SK-N-SH treated with all-trans-retinoic acid at 6 μM for 48 hours (cell line): ENCODE results near the gene HIVEP2.

Source experiments
- ATAC-seq: fragments of 200-7000 bp; cut with Tn5 transposase; 3 replicates; pipeline ENCODE4 v1.9.1; 2020; ENCODE audit warnings: mild to moderate bottlenecking, moderate library complexity
- ARNTL ChIP-seq: fragments of 450-650 bp; formaldehyde crosslinking; IDR thresholded peaks from 2 replicates; pipeline ENCODE4 v1.5.0; 2020; ENCODE audit warnings: low read depth, mild to moderate bottlenecking, moderate library complexity, borderline replicate concordance
- BACH2 ChIP-seq: fragments of 250-450 bp; sonication (Bioruptor Pico); IDR thresholded peaks from 2 replicates; pipeline ENCODE4 v1.9.0; 2021; ENCODE audit warnings: mild to moderate bottlenecking, borderline replicate concordance
- CREB5 ChIP-seq: fragments of 250-450 bp; sonication (Bioruptor Pico); IDR thresholded peaks from 2 replicates; pipeline ENCODE4 v1.5.1; 2020; ENCODE audit warnings: low read depth, mild to moderate bottlenecking, moderate library complexity
- ESRRG ChIP-seq: fragments of 250-450 bp; sonication (Bioruptor Pico); IDR thresholded peaks from 2 replicates; pipeline ENCODE4 v1.6.1; 2021; ENCODE audit warnings: mild to moderate bottlenecking
- GLIS3 ChIP-seq: fragments of 250-450 bp; sonication (Bioruptor Pico); IDR thresholded peaks from 2 replicates; pipeline ENCODE4 v1.5.0; 2020; ENCODE audit warnings: mild to moderate bottlenecking, moderate library complexity
- OSR1 ChIP-seq: fragments of 250-450 bp; sonication (Bioruptor Pico); IDR thresholded peaks from 2 replicates; pipeline ENCODE4 v1.8.0; 2022; ENCODE audit warnings: moderate library complexity, mild to moderate bottlenecking, inconsistent platforms
- PATZ1 ChIP-seq: fragments of 250-450 bp; sonication (Bioruptor Pico); IDR thresholded peaks from 2 replicates; pipeline ENCODE4 v1.8.0; 2020; ENCODE audit warnings: mild to moderate bottlenecking, moderate library complexity, borderline replicate concordance
- PPARA ChIP-seq: fragments of 250-450 bp; sonication (Bioruptor Pico); IDR thresholded peaks from 2 replicates; pipeline ENCODE4 v1.5.0; 2020; ENCODE audit warnings: mild to moderate bottlenecking, borderline replicate concordance
- RARB ChIP-seq: fragments of 250-450 bp; sonication (Bioruptor Pico); IDR thresholded peaks from 2 replicates; pipeline ENCODE4 v1.8.0; 2021; ENCODE audit warnings: mild to moderate bottlenecking, moderate library complexity
- TCF4 ChIP-seq: fragments of 250-450 bp; sonication (Bioruptor Pico); IDR thresholded peaks from 2 replicates; pipeline ENCODE4 v1.8.0; 2021; ENCODE audit warnings: mild to moderate bottlenecking, moderate library complexity, borderline replicate concordance
- TOX ChIP-seq: fragments of 250-450 bp; sonication (Bioruptor Pico); IDR thresholded peaks from 2 replicates; pipeline ENCODE4 v1.8.0; 2021; ENCODE audit warnings: mild to moderate bottlenecking, moderate library complexity, borderline replicate concordance
- TSHZ2 ChIP-seq: fragments of 250-450 bp; sonication (Bioruptor Pico); IDR thresholded peaks from 2 replicates; pipeline ENCODE4 v1.5.0; 2020; ENCODE audit warnings: mild to moderate bottlenecking, moderate library complexity
- ZC3H10 ChIP-seq: fragments of 250-450 bp; sonication (Bioruptor Pico); IDR thresholded peaks from 2 replicates; pipeline ENCODE4 v1.5.1; 2021; ENCODE audit warnings: mild to moderate bottlenecking, moderate library complexity
- ZFP3 ChIP-seq: fragments of 250-450 bp; sonication (Bioruptor Pico); IDR thresholded peaks from 2 replicates; pipeline ENCODE4 v1.5.0; 2020; ENCODE audit warnings: mild to moderate bottlenecking, moderate library complexity
- ZFP30 ChIP-seq: fragments of 450-650 bp; formaldehyde crosslinking; IDR thresholded peaks from 2 replicates; pipeline ENCODE4 v1.5.0; 2022; ENCODE audit warnings: mild to moderate bottlenecking, moderate library complexity
- ZNF565 ChIP-seq: fragments of 450-650 bp; formaldehyde crosslinking; conservative IDR thresholded peaks from 2 replicates; pipeline ENCODE4 v1.5.0; 2020; ENCODE audit warnings: low read depth, mild to moderate bottlenecking, moderate library complexity
- ZNF70 ChIP-seq: fragments of 450-650 bp; formaldehyde crosslinking; IDR thresholded peaks from 2 replicates; pipeline ENCODE4 v1.5.0; 2020; ENCODE audit warnings: mild to moderate bottlenecking, moderate library complexity
- ZNF8 ChIP-seq: fragments of 450-650 bp; formaldehyde crosslinking; IDR thresholded peaks from 2 replicates; pipeline ENCODE4 v1.5.0; 2020; ENCODE audit warnings: mild to moderate bottlenecking, moderate library complexity
- TF ChIP-seq, protein P1 (sequence below): fragments of 250-450 bp; sonication (Bioruptor Pico); IDR thresholded peaks from 2 replicates; pipeline ENCODE4 v1.8.0; 2021; ENCODE audit warnings: low read depth, mild to moderate bottlenecking, moderate library complexity, borderline replicate concordance
- TF ChIP-seq, protein P2 (sequence below): fragments of 250-450 bp; sonication (Bioruptor Pico); IDR thresholded peaks from 2 replicates; pipeline ENCODE4 v1.5.1; 2021; ENCODE audit warnings: mild to moderate bottlenecking, moderate library complexity

HIVEP2 gene

DNA sequence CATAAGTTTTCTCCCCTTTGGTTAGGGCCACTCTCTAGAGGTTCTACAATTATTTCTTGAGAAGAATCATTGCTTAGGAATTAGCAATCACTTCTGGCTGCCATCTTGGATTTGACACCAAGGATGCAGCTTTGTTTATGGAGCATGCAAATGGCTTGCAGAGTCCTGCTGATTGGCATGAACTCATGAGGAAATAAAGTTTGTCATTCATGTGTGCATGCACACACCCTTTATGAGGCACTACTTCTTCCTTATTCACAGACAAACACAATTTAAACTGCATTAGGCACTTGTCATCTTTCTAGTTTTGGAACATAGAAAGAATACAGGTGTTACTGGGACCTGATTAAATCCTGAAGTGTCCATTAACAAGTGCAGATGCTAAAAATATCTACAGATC lies 42.5 kb upstream of the HIVEP2 start (continued):
- TF ChIP-seq OSR1 (CRISPR knock-in tag) (no peak), ZFP30 (CRISPR knock-in tag) (no peak), GLIS3 (CRISPR knock-in tag) (no peak), ESRRG (CRISPR knock-in tag) (no peak)

GRCh38 chr6:142985281-142985680 lies 40.3 kb upstream of the HIVEP2 start:
- no peak for TF ChIP-seq ZNF70 (CRISPR knock-in tag)
- TF ChIP-seq TSHZ2 (CRISPR knock-in tag), result no peak
- no peak for TF ChIP-seq ZNF565 (CRISPR knock-in tag)
- no peak for TF ChIP-seq ARNTL (CRISPR knock-in tag)
- TF ChIP-seq PPARA (CRISPR knock-in tag), result no peak
- ATAC-seq, result no peak

DNA sequence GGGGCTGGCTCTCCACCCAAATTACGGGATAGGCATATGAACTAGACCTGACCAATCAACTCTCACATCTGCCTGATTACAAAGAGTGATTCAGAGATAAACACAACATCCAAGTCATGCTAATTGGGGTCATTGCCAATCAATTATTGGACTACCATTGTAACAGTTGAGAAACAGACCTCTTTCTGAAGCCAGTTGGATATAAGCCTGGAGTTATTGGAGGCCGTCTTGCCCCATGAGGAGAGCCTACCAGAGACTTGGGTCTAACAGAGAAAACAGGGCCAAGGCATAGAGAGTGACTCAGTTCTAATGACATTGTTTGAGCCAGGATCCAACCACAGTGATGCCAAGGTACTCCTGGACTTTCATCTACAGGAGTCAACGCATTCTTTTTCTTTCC lies 39.4 kb upstream of the HIVEP2 start:
- TF ChIP-seq CREB5 (CRISPR knock-in tag), result no peak
- TF ChIP-seq PATZ1 (CRISPR knock-in tag), result no peak
- TF ChIP-seq ZFP3 (CRISPR knock-in tag), result no peak
- TF ChIP-seq OSR1 (CRISPR knock-in tag), result no peak
- TF ChIP-seq ZC3H10 (CRISPR knock-in tag), result no peak
- TF ChIP-seq TOX, result no peak
- TF ChIP-seq ZFP30 (CRISPR knock-in tag), result no peak
- TF ChIP-seq, protein P1, sequence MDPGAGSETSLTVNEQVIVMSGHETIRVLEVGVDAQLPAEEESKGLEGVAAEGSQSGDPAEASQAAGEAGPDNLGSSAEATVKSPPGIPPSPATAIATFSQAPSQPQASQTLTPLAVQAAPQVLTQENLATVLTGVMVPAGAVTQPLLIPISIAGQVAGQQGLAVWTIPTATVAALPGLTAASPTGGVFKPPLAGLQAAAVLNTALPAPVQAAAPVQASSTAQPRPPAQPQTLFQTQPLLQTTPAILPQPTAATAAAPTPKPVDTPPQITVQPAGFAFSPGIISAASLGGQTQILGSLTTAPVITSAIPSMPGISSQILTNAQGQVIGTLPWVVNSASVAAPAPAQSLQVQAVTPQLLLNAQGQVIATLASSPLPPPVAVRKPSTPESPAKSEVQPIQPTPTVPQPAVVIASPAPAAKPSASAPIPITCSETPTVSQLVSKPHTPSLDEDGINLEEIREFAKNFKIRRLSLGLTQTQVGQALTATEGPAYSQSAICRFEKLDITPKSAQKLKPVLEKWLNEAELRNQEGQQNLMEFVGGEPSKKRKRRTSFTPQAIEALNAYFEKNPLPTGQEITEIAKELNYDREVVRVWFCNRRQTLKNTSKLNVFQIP (CRISPR knock-in tag), result no peak
- no peak for TF ChIP-seq ARNTL (CRISPR knock-in tag)
- no peak for TF ChIP-seq ZNF8
- TF ChIP-seq, protein P2, sequence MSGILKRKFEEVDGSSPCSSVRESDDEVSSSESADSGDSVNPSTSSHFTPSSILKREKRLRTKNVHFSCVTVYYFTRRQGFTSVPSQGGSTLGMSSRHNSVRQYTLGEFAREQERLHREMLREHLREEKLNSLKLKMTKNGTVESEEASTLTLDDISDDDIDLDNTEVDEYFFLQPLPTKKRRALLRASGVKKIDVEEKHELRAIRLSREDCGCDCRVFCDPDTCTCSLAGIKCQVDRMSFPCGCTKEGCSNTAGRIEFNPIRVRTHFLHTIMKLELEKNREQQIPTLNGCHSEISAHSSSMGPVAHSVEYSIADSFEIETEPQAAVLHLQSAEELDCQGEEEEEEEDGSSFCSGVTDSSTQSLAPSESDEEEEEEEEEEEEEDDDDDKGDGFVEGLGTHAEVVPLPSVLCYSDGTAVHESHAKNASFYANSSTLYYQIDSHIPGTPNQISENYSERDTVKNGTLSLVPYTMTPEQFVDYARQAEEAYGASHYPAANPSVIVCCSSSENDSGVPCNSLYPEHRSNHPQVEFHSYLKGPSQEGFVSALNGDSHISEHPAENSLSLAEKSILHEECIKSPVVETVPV (CRISPR knock-in tag), result no peak
- no peak for TF ChIP-seq TCF4
- ATAC-seq, result no peak

DNA sequence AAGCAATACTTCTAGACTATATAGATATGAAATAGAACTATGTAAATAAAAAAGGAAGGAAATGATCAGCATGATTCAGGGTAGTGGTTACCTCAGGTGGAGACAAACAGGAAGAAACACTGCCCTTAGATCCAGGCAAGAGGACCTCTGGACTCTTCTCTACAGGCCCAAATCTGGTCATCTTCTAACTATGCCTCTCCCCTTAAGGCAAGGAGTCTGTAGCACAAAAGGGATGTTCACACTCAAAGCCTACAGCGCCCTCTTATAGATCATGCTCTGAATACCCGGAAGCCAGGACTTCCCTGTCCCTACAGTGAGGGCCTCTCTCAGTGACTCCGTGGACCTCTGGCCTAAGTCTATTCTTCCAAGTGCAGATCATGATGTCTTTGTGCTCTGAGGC lies 30.4 kb upstream of the HIVEP2 start:
- no peak for ATAC-seq
- TF ChIP-seq RARB (CRISPR knock-in tag), result no peak
- TF ChIP-seq PATZ1 (CRISPR knock-in tag), result no peak
- TF ChIP-seq ZFP30 (CRISPR knock-in tag), result no peak
- TF ChIP-seq TOX, result no peak
- no peak for TF ChIP-seq ESRRG (CRISPR knock-in tag)
- no peak for TF ChIP-seq GLIS3 (CRISPR knock-in tag)
- TF ChIP-seq ZFP3 (CRISPR knock-in tag), result no peak
- TF ChIP-seq TSHZ2 (CRISPR knock-in tag), result no peak
- TF ChIP-seq ZNF70 (CRISPR knock-in tag), result no peak
- TF ChIP-seq, protein P2 (CRISPR knock-in tag), result no peak
- no peak for TF ChIP-seq BACH2
- TF ChIP-seq TCF4, result no peak
- TF ChIP-seq ZNF8, result no peak
